Transverse colon (tissue), 4 donors: ENCODE results near the gene COL4A5.

Experiments
- EP300 ChIP-seq: sonication (generic); formaldehyde crosslinking; IDR thresholded peaks from one replicate; pipeline ENCODE4 v1.6.1; 2017; ENCODE audit warnings: antibody characterized with exemption, low read depth
- POLR2AphosphoS5 ChIP-seq, 3 donors: sonication (generic); formaldehyde crosslinking; IDR thresholded peaks; one replicate each; pipeline ENCODE4 v1.6.1; 2016; ENCODE audit warnings: antibody characterized with exemption in 3 of 3
- TF ChIP-seq, protein P1 (sequence below), 5 experiments: fragments of 200-600 bp in 3 of 5; fragments of 450-650 bp in 2 of 5; sonication (generic) in 3 of 5; IDR thresholded peaks; 1 replicate in 2 of 5; 2 replicates in 3 of 5; pipeline ENCODE4 v1.5.1; 2016 to 2017; ENCODE audit warnings: antibody characterized with exemption in 5 of 5, inconsistent platforms in 3 of 5, mild to moderate bottlenecking in 2 of 5, moderate library complexity in 1 of 5

DNA sequence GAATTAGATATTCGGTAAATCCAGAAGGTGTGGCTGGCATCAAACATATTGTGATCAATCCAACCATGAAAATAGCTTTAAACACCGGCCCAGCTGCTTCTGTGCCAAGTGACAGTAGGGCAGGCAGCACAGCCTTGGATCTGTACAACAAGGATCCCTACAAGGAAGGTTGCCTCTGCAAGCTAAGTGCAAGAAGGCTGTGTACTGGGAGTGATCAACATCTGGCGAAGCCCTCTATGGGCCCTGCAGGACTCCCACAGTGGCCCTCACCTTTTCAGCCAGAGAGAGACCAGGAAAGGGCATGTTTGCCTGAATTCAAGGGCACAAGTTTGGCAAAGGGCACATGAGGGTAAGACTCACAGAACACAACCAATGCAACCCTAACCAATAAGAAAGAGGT lies 287.1 kb downstream of the COL4A5 start:
- TF ChIP-seq POLR2AphosphoS5 (IDR thresholded peaks at IDR 0.05) (no peak), EP300 (no peak)
- TF ChIP-seq, protein P1, sequence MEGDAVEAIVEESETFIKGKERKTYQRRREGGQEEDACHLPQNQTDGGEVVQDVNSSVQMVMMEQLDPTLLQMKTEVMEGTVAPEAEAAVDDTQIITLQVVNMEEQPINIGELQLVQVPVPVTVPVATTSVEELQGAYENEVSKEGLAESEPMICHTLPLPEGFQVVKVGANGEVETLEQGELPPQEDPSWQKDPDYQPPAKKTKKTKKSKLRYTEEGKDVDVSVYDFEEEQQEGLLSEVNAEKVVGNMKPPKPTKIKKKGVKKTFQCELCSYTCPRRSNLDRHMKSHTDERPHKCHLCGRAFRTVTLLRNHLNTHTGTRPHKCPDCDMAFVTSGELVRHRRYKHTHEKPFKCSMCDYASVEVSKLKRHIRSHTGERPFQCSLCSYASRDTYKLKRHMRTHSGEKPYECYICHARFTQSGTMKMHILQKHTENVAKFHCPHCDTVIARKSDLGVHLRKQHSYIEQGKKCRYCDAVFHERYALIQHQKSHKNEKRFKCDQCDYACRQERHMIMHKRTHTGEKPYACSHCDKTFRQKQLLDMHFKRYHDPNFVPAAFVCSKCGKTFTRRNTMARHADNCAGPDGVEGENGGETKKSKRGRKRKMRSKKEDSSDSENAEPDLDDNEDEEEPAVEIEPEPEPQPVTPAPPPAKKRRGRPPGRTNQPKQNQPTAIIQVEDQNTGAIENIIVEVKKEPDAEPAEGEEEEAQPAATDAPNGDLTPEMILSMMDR (IDR thresholded peaks at IDR 0.05): no peak
